ENCODE data around the gene RASSF5.
"Not testable (repeated sequence)": the region's sequence is repeated elsewhere in the genome, so short reads cannot be mapped to it uniquely, and the experiment has no call there.

RASSF5 gene

DNA sequence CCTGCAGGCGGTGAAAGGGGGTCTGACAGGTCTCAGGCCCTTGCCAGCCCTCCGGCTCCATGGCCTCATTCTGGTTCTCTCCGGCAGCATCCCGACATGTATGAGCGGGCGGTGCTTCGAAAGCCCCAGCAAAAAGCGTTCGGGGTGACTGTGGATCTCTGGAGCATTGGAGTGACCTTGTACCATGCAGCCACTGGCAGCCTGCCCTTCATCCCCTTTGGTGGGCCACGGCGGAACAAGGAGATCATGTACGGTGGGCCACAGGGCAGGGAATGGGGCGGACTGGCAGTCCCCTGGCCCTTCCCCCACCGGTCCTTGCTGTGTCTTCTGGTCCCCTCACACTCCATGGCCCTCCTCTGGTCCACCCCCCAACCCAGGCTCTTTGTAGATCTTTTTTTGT lies 30.7 kb upstream of the RASSF5 start:
- Histone ChIP-seq H3K4me1 (ENCODE audit: control insufficient read depth, insufficient read depth, low read length) (peaks cover 15% of the 10 kb centered on the region), H3K4me3 (ENCODE audit: insufficient read depth, low read depth, low read length) (no peak overlapping the region), H3K36me3 (ENCODE audit: control insufficient read depth, insufficient read depth, low read length) (no peaks in the 10 kb centered on the region), H3K27me3 (ENCODE audit: control insufficient read depth, insufficient read depth, low read length, poor library complexity, severe bottlenecking) (no peaks in the 10 kb centered on the region), H3K9me3 (ENCODE audit: control insufficient read depth, low read length) (no peaks in the 10 kb centered on the region), H3K27ac (ENCODE audit: insufficient read depth, low read depth, low read length, poor library complexity, severe bottlenecking) (no peak overlapping the region)
- WGBS, 2 experiments = 94 to 96% methylated on average over 14 of the region's 14 CpGs

GRCh38 chr1:206477110-206477509 lies 30.2 kb upstream of the RASSF5 start:
- Histone ChIP-seq H3K36me3 (ENCODE audit: control insufficient read depth, insufficient read depth, low read length) (no peaks in the 10 kb centered on the region), H3K4me1 (ENCODE audit: control insufficient read depth, insufficient read depth, low read length) (peaks cover 12% of the 10 kb centered on the region), H3K9me3 (ENCODE audit: control insufficient read depth, low read length) (no peaks in the 10 kb centered on the region), H3K4me3 (ENCODE audit: insufficient read depth, low read depth, low read length) (no peak overlapping the region), H3K27me3 (ENCODE audit: control insufficient read depth, insufficient read depth, low read length, poor library complexity, severe bottlenecking) (no peaks in the 10 kb centered on the region), H3K27ac (ENCODE audit: insufficient read depth, low read depth, low read length, poor library complexity, severe bottlenecking) (no peak overlapping the region)
- WGBS, 2 experiments = 94 to 97% methylated on average over 5 of the region's 5 CpGs

DNA sequence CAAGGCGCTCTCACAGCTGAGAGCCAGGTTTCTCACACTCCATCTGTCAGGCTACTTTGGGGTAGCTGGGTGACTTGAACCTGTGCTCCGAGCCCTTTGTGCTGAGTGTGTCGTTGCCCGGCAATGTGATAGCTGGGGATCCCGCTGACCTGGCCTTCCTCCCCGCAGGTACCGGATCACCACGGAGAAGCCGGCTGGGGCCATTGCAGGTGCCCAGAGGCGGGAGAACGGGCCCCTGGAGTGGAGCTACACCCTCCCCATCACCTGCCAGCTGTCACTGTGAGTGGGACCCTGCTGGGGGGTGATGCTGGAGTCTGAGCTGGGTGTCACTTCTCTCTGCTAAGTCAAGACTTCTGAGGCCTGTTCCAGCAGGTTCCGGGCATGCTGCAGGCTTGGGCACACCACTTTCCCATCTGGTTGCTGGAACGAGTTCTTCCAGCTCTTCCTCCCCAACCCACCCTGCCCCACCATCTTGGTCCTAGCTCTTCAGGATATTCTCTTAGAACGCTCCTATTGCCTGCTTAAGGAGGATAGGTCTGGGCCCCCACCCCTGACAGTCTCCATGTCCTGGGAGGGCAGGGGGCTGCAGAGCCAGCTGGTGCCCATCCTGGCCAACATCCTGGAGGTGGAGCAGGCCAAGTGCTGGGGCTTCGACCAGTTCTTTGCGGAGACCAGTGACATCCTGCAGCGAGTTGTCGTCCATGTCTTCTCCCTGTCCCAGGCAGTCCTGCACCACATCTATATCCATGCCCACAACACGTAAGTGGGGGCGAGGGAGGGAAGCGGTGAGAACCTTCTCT lies 29.6 kb upstream of the RASSF5 start:
- Histone ChIP-seq H3K27me3 (ENCODE audit: control insufficient read depth, insufficient read depth, low read length, poor library complexity, severe bottlenecking) (no peaks in the 10 kb centered on the region), H3K27ac (ENCODE audit: insufficient read depth, low read depth, low read length, poor library complexity, severe bottlenecking) (no peak overlapping the region), H3K4me1 (ENCODE audit: control insufficient read depth, insufficient read depth, low read length) (peaks cover 6% of the 10 kb centered on the region), H3K36me3 (ENCODE audit: control insufficient read depth, insufficient read depth, low read length) (no peaks in the 10 kb centered on the region), H3K4me3 (ENCODE audit: insufficient read depth, low read depth, low read length) (no peak overlapping the region), H3K9me3 (ENCODE audit: control insufficient read depth, low read length) (no peaks in the 10 kb centered on the region)
- 90 to 92% methylated on average over 21 of the region's 21 CpGs for WGBS, 2 experiments

DNA sequence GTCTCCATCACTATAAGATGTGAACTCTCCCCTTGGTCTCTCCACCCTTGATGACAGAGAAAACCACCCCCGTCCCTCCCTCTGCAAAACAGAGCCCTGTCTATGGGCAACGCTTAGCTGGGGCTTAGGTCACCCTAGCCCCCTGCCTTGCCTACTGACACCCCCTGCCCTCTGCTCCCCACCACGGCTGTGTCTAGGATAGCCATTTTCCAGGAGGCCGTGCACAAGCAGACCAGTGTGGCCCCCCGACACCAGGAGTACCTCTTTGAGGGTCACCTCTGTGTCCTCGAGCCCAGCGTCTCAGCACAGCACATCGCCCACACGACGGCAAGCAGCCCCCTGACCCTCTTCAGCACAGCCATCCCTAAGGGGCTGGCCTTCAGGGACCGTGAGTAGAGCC lies 28.6 kb upstream of the RASSF5 start:
- H3K27ac ChIP-seq (ENCODE audit: insufficient read depth, low read depth, low read length, poor library complexity, severe bottlenecking) = no peak overlapping the region
- WGBS, 2 experiments = 88 to 91% methylated on average over 11 of the region's 11 CpGs
- no peak overlapping the region for H3K4me3 ChIP-seq (ENCODE audit: insufficient read depth, low read depth, low read length)
- no peaks in the 10 kb centered on the region for H3K9me3 ChIP-seq (ENCODE audit: control insufficient read depth, low read length)
- no peaks in the 10 kb centered on the region for H3K27me3 ChIP-seq (ENCODE audit: control insufficient read depth, insufficient read depth, low read length, poor library complexity, severe bottlenecking)
- H3K36me3 ChIP-seq (ENCODE audit: control insufficient read depth, insufficient read depth, low read length) = no peaks in the 10 kb centered on the region
- no peaks in the 10 kb centered on the region for H3K4me1 ChIP-seq (ENCODE audit: control insufficient read depth, insufficient read depth, low read length)

DNA sequence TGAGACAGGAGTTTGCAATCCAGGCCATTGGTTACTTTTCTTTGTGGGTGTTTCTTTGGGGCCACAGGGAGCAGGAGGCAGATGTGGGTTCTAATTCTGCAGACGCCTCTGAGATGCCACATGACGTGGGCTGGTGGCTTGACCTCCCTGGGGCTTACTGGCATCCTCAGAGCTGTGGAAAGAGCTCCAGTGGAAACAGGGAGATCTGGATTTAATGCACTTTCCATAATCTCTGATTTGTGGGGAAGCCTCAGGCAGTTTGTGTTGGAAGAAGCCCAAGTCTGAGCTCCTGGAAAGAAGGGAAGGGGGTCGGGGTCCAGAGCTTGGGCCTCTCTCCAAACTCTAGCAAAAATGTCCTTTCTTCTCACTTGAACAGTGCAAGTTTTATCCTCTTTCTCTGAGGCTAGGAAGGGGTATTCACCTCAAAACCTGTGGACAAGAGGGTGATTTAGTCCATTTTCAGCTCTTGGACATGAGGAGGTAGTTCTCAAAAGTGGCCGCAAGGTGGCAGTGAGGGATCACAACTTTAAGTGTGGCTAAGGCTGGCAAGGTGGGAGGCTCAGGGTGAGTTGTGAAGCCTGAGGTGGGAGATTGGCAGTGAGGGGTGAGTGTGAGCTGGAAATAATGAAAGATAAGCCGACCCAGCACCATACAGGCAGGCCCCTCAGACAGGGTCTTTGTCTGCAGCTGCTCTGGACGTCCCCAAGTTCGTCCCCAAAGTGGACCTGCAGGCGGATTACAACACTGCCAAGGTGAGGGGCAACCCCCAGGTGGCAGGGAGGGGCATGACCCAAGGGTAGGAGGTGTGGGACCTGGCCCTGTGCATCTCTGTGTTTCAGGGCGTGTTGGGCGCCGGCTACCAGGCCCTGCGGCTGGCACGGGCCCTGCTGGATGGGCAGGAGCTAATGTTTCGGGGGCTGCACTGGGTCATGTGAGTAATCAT lies 27.9 kb upstream of the RASSF5 start:
- H3K4me3 ChIP-seq (ENCODE audit: insufficient read depth, low read depth, low read length) = no peak overlapping the region
- no peak overlapping the region for H3K27ac ChIP-seq (ENCODE audit: insufficient read depth, low read depth, low read length, poor library complexity, severe bottlenecking)
- H3K27me3 ChIP-seq (ENCODE audit: control insufficient read depth, insufficient read depth, low read length, poor library complexity, severe bottlenecking) = no peaks in the 10 kb centered on the region
- 76 to 77% methylated on average over 14 of the region's 14 CpGs for WGBS, 2 experiments
- no peaks in the 10 kb centered on the region for H3K36me3 ChIP-seq (ENCODE audit: control insufficient read depth, insufficient read depth, low read length)
- no peaks in the 10 kb centered on the region for H3K4me1 ChIP-seq (ENCODE audit: control insufficient read depth, insufficient read depth, low read length)
- H3K9me3 ChIP-seq (ENCODE audit: control insufficient read depth, low read length) = no peaks in the 10 kb centered on the region

DNA sequence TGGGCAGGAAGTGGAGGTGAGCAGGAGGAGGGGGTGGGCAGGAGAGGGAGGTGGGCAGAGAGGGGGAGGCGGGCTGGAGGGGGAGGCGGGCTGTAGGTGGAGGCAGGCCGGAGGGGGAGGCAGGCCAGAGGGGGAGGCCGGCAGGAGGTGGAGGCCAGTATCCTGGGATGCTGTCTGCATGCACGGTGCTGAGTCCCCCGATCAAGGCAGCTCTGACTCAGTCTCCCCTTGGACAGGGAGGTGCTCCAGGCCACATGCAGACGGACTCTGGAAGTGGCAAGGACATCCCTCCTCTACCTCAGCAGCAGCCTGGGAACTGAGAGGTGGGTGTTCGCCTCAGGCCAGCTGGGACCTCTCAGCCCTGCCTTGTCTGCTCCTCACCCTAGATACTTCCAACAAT lies 27.1 kb upstream of the RASSF5 start:
- WGBS, 2 experiments = 93 to 96% methylated on average over 8 of the region's 8 CpGs
- H3K4me1 ChIP-seq (ENCODE audit: control insufficient read depth, insufficient read depth, low read length) = no peaks in the 10 kb centered on the region
- H3K27ac ChIP-seq (ENCODE audit: insufficient read depth, low read depth, low read length, poor library complexity, severe bottlenecking) = no peak overlapping the region
- no peaks in the 10 kb centered on the region for H3K9me3 ChIP-seq (ENCODE audit: control insufficient read depth, low read length)
- H3K4me3 ChIP-seq (ENCODE audit: insufficient read depth, low read depth, low read length) = no peak overlapping the region
- no peaks in the 10 kb centered on the region for H3K27me3 ChIP-seq (ENCODE audit: control insufficient read depth, insufficient read depth, low read length, poor library complexity, severe bottlenecking)
- no peaks in the 10 kb centered on the region for H3K36me3 ChIP-seq (ENCODE audit: control insufficient read depth, insufficient read depth, low read length)

- H3K4me1 ChIP-seq (ENCODE audit: control insufficient read depth, insufficient read depth, low read length) = no peaks in the 10 kb centered on the region
- H3K9me3 ChIP-seq (ENCODE audit: control insufficient read depth, low read length) = no peaks in the 10 kb centered on the region
- H3K27ac ChIP-seq (ENCODE audit: insufficient read depth, low read depth, low read length, poor library complexity, severe bottlenecking) = no peak overlapping the region
- 89 to 91% methylated on average over 2 of the region's 2 CpGs for WGBS, 2 experiments
- H3K27me3 ChIP-seq (ENCODE audit: control insufficient read depth, insufficient read depth, low read length, poor library complexity, severe bottlenecking) = no peaks in the 10 kb centered on the region
- no peak overlapping the region for H3K4me3 ChIP-seq (ENCODE audit: insufficient read depth, low read depth, low read length)
- H3K36me3 ChIP-seq (ENCODE audit: control insufficient read depth, insufficient read depth, low read length) = no peaks in the 10 kb centered on the region
Observed at GRCh38 chr1:206482611-206483010, 24.7 kb upstream of the RASSF5 start.

DNA sequence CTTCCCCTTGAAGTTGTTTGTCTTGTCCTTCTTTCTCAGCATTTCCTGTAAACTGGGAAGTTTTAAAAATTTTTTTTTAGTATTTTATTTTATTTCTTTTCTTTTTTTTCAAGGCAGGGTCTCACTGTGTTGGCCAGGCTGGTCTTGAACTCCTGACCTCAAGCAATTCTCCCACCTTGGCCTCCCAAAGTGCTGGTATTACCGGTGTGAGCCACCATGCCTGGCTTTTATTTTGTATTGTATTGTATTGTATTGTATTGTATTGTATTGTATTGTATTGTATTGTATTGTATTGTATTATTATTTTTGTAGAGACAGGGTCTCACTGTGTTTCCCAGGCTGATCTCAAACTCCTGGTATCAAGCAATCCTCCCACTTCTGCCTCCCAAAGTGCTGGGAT lies 23.5 kb upstream of the RASSF5 start:
- H3K4me3 ChIP-seq (ENCODE audit: insufficient read depth, low read depth, low read length); H3K27me3 ChIP-seq (ENCODE audit: control insufficient read depth, insufficient read depth, low read length, poor library complexity, severe bottlenecking); H3K9me3 ChIP-seq (ENCODE audit: control insufficient read depth, low read length); H3K27ac ChIP-seq (ENCODE audit: insufficient read depth, low read depth, low read length, poor library complexity, severe bottlenecking); H3K4me1 ChIP-seq (ENCODE audit: control insufficient read depth, insufficient read depth, low read length); H3K36me3 ChIP-seq (ENCODE audit: control insufficient read depth, insufficient read depth, low read length): not testable (repeated sequence)
- 85 to 86% methylated on average over 1 of the region's 1 CpG for WGBS, 2 experiments

GRCh38 chr1:206484901-206485300 lies 22.4 kb upstream of the RASSF5 start:
- H3K4me1 ChIP-seq (ENCODE audit: control insufficient read depth, insufficient read depth, low read length) = no peaks in the 10 kb centered on the region
- WGBS, 2 experiments = 94% methylated on average over 10 of the region's 10 CpGs

GRCh38 chr1:206486995-206487788 lies 20.1 kb upstream of the RASSF5 start:
- H3K36me3 ChIP-seq (ENCODE audit: control insufficient read depth, insufficient read depth, low read length) = no peaks in the 10 kb centered on the region
- H3K4me3 ChIP-seq (ENCODE audit: insufficient read depth, low read depth, low read length) = no peak overlapping the region
- H3K27me3 ChIP-seq (ENCODE audit: control insufficient read depth, insufficient read depth, low read length, poor library complexity, severe bottlenecking) = no peaks in the 10 kb centered on the region
- no peaks in the 10 kb centered on the region for H3K4me1 ChIP-seq (ENCODE audit: control insufficient read depth, insufficient read depth, low read length)
- no peak overlapping the region for H3K27ac ChIP-seq (ENCODE audit: insufficient read depth, low read depth, low read length, poor library complexity, severe bottlenecking)
- no peaks in the 10 kb centered on the region for H3K9me3 ChIP-seq (ENCODE audit: control insufficient read depth, low read length)
- 94 to 97% methylated on average over 15 of the region's 15 CpGs for WGBS, 2 experiments

More at GRCh38 chr1:206484901-206485300, 22.4 kb upstream of the RASSF5 start:
- no peak overlapping the region for H3K4me3 ChIP-seq (ENCODE audit: insufficient read depth, low read depth, low read length)
- no peaks in the 10 kb centered on the region for H3K36me3 ChIP-seq (ENCODE audit: control insufficient read depth, insufficient read depth, low read length)
- H3K27ac ChIP-seq (ENCODE audit: insufficient read depth, low read depth, low read length, poor library complexity, severe bottlenecking) = no peak overlapping the region
- no peaks in the 10 kb centered on the region for H3K27me3 ChIP-seq (ENCODE audit: control insufficient read depth, insufficient read depth, low read length, poor library complexity, severe bottlenecking)
- H3K9me3 ChIP-seq (ENCODE audit: control insufficient read depth, low read length) = no peaks in the 10 kb centered on the region

All from ectodermal cell (in vitro differentiated cells).